Mesothelial cell of epicardium (in vitro differentiated cells): ENCODE results near the gene BEND6. TPM values are rescaled to one million over a fixed set of nuclear protein-coding genes. Genes with fewer than 3 reads are reported as not detected.

ENCODE experiments used
- DNase-seq, 2 experiments: peaks; one replicate each; pipeline ENCODE4 v3.0.0; 2021; ENCODE audit warnings: low spot score in 2 of 2; ENCODE audit not compliant: unreplicated experiment in 2 of 2
- H3K27ac Mint-ChIP-seq: 2 replicates; pipeline ENCODE4 v1.8.0; 2021; ENCODE audit warnings: mixed read lengths
- H3K27me3 Mint-ChIP-seq: 2 replicates; pipeline ENCODE4 v1.8.0; 2021; ENCODE audit warnings: low read depth, mixed read lengths
- H3K36me3 Mint-ChIP-seq: 2 replicates; pipeline ENCODE4 v1.8.0; 2021; ENCODE audit warnings: mixed read lengths
- H3K4me1 Mint-ChIP-seq: 2 replicates; pipeline ENCODE4 v1.8.0; 2021; ENCODE audit warnings: mixed read lengths
- H3K4me3 Mint-ChIP-seq: 2 replicates; pipeline ENCODE4 v1.8.0; 2021; ENCODE audit warnings: mild to moderate bottlenecking, moderate library complexity, mixed read lengths
- H3K9me3 Mint-ChIP-seq: 2 replicates; pipeline ENCODE4 v1.8.0; 2021; ENCODE audit warnings: mixed read lengths
- total RNA-seq: library from RNA; stranded (reverse); gene quantifications from 3 replicates; pipeline ENCODE4 v1.2.1, GENCODE V29; 2021
- TF ChIP-seq, protein P1 (sequence below): fragments of 200-600 bp; sonication (generic); IDR thresholded peaks from one replicate; pipeline ENCODE4 v1.5.0; 2021; ENCODE audit warnings: antibody characterized with exemption; ENCODE audit not compliant: unreplicated experiment

BEND6 gene
- total RNA-seq, 1 donor from 2014 or later = 7.6 TPM

DNA sequence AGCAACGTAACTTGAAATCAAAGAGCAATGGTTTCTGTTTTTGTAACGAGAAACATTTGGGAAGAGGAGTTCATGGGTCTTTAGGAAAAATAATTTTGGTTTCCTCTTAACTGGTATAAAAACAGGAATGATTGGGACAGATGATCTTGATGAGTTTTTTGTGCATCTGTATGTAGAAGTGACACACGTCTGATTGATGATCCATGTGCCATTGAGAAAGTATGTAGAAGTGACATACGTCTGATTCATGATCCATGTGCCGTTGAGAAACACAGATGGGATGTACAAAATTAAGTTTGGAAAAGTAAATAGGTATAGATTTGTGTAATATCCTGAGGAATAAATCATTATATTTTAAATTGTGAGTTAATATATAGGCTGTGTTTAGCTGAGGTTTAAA is 93.7 kb downstream of the BEND6 start:
- peak overlapping the region; percentile 55 for H3K4me3 Mint-ChIP-seq
- H3K36me3 Mint-ChIP-seq = peaks cover 28% of the 10 kb centered on the region

GRCh38 chr6:57063847-57064246 is 108.9 kb downstream of the BEND6 start:
- TF ChIP-seq, protein P1, sequence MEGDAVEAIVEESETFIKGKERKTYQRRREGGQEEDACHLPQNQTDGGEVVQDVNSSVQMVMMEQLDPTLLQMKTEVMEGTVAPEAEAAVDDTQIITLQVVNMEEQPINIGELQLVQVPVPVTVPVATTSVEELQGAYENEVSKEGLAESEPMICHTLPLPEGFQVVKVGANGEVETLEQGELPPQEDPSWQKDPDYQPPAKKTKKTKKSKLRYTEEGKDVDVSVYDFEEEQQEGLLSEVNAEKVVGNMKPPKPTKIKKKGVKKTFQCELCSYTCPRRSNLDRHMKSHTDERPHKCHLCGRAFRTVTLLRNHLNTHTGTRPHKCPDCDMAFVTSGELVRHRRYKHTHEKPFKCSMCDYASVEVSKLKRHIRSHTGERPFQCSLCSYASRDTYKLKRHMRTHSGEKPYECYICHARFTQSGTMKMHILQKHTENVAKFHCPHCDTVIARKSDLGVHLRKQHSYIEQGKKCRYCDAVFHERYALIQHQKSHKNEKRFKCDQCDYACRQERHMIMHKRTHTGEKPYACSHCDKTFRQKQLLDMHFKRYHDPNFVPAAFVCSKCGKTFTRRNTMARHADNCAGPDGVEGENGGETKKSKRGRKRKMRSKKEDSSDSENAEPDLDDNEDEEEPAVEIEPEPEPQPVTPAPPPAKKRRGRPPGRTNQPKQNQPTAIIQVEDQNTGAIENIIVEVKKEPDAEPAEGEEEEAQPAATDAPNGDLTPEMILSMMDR = no peak
- Mint-ChIP-seq H3K36me3 (peaks cover 29% of the 10 kb centered on the region), H3K4me3 (no peak overlapping the region), H3K27me3 (no peaks in the 10 kb centered on the region), H3K9me3 (no peaks in the 10 kb centered on the region), H3K27ac (no peak overlapping the region), H3K4me1 (no peaks in the 10 kb centered on the region)
- no peak for DNase-seq

More for the DNA sequence above, 93.7 kb downstream of the BEND6 start:
- no peak for DNase-seq
- Mint-ChIP-seq H3K4me1 (peaks cover 24% of the 10 kb centered on the region), H3K27ac (peak overlapping the region; percentile 84), H3K27me3 (peaks cover 2% of the 10 kb centered on the region), H3K9me3 (peaks cover 9% of the 10 kb centered on the region)
- TF ChIP-seq, protein P1 = no peak

DNA sequence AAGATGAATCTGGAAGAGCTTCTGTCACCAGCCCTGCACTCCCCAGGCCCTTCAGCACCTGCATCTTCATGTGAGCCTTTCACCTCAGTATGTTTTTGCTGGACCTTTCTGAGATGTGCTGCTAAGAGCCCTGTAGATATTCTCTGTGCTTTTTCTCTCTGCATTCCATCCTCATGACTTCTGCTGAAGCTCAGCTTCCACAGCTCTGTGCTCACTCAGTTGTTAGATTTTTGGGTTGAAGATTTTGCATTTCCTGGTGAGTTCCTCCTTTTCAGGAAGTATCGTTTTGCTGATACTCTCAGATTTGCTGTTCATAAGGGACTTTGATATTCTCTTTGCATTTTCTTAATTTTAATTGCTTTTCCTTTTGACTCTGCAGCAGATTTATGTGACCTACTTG is 109.9 kb downstream of the BEND6 start:
- Mint-ChIP-seq H3K27ac (no peak overlapping the region), H3K9me3 (no peaks in the 10 kb centered on the region), H3K36me3 (peaks cover 28% of the 10 kb centered on the region), H3K4me3 (no peak overlapping the region), H3K27me3 (no peaks in the 10 kb centered on the region), H3K4me1 (no peaks in the 10 kb centered on the region)
- DNase-seq = no peak
- TF ChIP-seq, protein P1 = no peak

DNA sequence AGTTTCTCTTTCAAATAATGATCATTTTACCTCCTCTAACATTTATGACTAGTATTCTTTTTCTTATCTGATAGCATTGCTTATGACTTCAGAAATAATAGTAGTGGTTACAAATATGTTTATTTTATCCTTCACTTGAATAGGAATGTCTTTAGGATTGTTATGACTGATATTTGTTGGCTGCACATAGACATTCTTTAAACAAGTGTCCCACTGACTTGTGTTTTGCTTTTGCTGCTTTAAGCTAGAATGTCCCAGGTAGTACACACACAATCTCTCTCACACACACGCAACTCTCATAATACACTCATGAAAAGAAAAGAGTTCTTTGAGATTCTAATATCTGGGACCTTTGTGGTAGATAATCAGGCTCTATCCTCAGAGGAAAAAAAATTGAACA is 113.2 kb downstream of the BEND6 start:
- H3K4me1 Mint-ChIP-seq = no peaks in the 10 kb centered on the region
- H3K4me3 Mint-ChIP-seq = no peak overlapping the region
- peaks cover 13% of the 10 kb centered on the region for H3K36me3 Mint-ChIP-seq
- TF ChIP-seq, protein P1 = no peak
- peaks cover 7% of the 10 kb centered on the region for H3K9me3 Mint-ChIP-seq
- no peaks in the 10 kb centered on the region for H3K27me3 Mint-ChIP-seq
- H3K27ac Mint-ChIP-seq = no peak overlapping the region
- no peak for DNase-seq

- DNase-seq = no peak
- Mint-ChIP-seq H3K27ac (no peak overlapping the region), H3K9me3 (peaks cover 7% of the 10 kb centered on the region), H3K36me3 (peaks cover 14% of the 10 kb centered on the region), H3K27me3 (no peaks in the 10 kb centered on the region), H3K4me1 (no peaks in the 10 kb centered on the region), H3K4me3 (no peak overlapping the region)
- TF ChIP-seq, protein P1 = no peak
These were observed 114.3 kb downstream of the BEND6 start for GRCh38 chr6:57069228-57069627.

GRCh38 chr6:57069920-57070331 is 115.0 kb downstream of the BEND6 start:
- peaks cover 14% of the 10 kb centered on the region for H3K36me3 Mint-ChIP-seq
- no peak for DNase-seq
- no peaks in the 10 kb centered on the region for H3K4me1 Mint-ChIP-seq
- no peaks in the 10 kb centered on the region for H3K27me3 Mint-ChIP-seq
- H3K4me3 Mint-ChIP-seq = no peak overlapping the region
- peaks cover 9% of the 10 kb centered on the region for H3K9me3 Mint-ChIP-seq
- H3K27ac Mint-ChIP-seq = no peak overlapping the region
- TF ChIP-seq, protein P1 = no peak
